ENCODE results near the gene RTCA.

The RTCA gene

DNA sequence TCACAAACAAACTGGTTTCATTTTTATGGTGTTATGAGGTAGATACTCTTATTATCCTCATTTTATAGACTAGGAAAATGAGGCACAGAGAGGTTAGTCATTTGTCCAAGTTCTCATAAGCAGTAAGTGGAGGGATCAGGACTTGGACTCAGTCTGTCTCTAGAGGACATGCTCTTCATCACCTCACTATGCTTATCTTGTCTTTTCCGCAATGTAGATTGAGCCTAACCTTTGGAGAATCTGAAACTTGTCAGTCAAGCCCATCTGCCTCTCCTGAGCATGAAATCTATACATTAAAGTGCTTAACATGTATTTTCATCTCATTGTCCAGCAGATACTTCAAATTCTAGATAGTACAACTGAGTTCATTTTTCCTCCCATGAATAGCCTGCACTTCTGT, 74.5 kb downstream of the RTCA start:
- DNase-seq (ENCODE audit: extremely low read depth, insufficient read length): no peak
- H3K4me3 ChIP-seq (replicated peaks; ENCODE audit: low read depth, low read length): no peak overlapping the region

DNA sequence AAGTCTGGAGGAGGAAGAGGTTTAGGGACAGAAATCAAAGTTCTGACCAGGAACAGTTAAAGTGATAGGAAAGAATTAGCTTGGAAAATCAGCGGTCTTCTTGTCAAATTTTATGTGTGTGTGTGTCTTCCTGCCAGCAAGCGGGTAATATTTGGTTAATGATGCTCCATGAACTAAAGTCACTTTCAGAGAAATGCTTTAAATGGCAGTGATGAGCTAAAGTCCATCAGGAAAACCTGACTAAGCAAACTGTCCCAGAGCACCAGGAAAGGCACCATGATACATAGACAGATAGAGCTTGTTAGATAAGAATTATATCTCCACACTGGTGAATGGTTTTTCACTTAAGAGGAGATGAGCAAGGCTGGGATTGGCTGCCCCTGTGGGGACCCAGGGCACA, 76.3 kb downstream of the RTCA start:
- DNase-seq (ENCODE audit: extremely low read depth, insufficient read length): no peak

More for the DNA sequence above, 74.5 kb downstream of the RTCA start:
- Histone ChIP-seq H3K36me3 (ENCODE audit: control insufficient read depth, insufficient read depth, low read length) (no peaks in the 10 kb centered on the region), H3K27me3 (replicated peaks; ENCODE audit: control insufficient read depth, insufficient read depth, low read length) (no peaks in the 10 kb centered on the region)
- TF ChIP-seq, protein P1, sequence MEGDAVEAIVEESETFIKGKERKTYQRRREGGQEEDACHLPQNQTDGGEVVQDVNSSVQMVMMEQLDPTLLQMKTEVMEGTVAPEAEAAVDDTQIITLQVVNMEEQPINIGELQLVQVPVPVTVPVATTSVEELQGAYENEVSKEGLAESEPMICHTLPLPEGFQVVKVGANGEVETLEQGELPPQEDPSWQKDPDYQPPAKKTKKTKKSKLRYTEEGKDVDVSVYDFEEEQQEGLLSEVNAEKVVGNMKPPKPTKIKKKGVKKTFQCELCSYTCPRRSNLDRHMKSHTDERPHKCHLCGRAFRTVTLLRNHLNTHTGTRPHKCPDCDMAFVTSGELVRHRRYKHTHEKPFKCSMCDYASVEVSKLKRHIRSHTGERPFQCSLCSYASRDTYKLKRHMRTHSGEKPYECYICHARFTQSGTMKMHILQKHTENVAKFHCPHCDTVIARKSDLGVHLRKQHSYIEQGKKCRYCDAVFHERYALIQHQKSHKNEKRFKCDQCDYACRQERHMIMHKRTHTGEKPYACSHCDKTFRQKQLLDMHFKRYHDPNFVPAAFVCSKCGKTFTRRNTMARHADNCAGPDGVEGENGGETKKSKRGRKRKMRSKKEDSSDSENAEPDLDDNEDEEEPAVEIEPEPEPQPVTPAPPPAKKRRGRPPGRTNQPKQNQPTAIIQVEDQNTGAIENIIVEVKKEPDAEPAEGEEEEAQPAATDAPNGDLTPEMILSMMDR (IDR thresholded peaks at IDR 0.05; ENCODE audit: insufficient read depth, low read length, poor library complexity, severe bottlenecking): no peak

More for the DNA sequence above, 76.3 kb downstream of the RTCA start:
- Histone ChIP-seq H3K36me3 (ENCODE audit: control insufficient read depth, insufficient read depth, low read length) (no peaks in the 10 kb centered on the region), H3K4me3 (replicated peaks; ENCODE audit: low read depth, low read length) (no peak overlapping the region), H3K27me3 (replicated peaks; ENCODE audit: control insufficient read depth, insufficient read depth, low read length) (no peaks in the 10 kb centered on the region)
- TF ChIP-seq, protein P1 (IDR thresholded peaks at IDR 0.05; ENCODE audit: insufficient read depth, low read length, poor library complexity, severe bottlenecking): no peak
